ENCODE measurements around the gene YARS1. TPM values are rescaled to one million over a fixed set of nuclear protein-coding genes. Genes with fewer than 3 reads are reported as not detected.

The YARS1 gene
- total RNA-seq, 1 experiment from 2014 or later: 244 TPM

- Histone ChIP-seq H3K36me3 (ENCODE audit: control insufficient read depth in 1 of 2, insufficient read depth in 2 of 2, low read length in 2 of 2) (peaks cover 14 to 24% of the 10 kb centered on the region in 2 experiments; a peak in 2 of 4 replicates), H3K9me3 (ENCODE audit: control insufficient read depth in 1 of 2, insufficient read depth in 1 of 2, low read depth in 1 of 2, low read length in 2 of 2) (no peaks in the 10 kb centered on the region), H3K9ac (ENCODE audit: low read length) (no peak overlapping the region), H3K27ac (ENCODE audit: low read depth, low read length) (no peak overlapping the region), H3K4me1 (ENCODE audit: control insufficient read depth in 1 of 2, insufficient read depth in 2 of 2, low read length in 2 of 2) (no peaks in the 10 kb centered on the region), H3K4me3 (replicated peaks in 1 of 2; ENCODE audit: low read depth in 1 of 2, low read length in 2 of 2) (no peak overlapping the region), H3K9me2 (ENCODE audit: insufficient read depth) (no peaks in the 10 kb centered on the region), H4K20me1 (ENCODE audit: insufficient read depth) (no peaks in the 10 kb centered on the region; the same call in 1 of the 2 replicates), H3K4me2 (ENCODE audit: low read length) (no peak overlapping the region), H3K79me2 (ENCODE audit: insufficient read depth, low read length) (no peaks in the 10 kb centered on the region), H2AFZ (ENCODE audit: low read depth, low read length, poor library complexity, severe bottlenecking) (no peak overlapping the region), H3K27me3 (ENCODE audit: insufficient read depth, low read length) (no peaks in the 10 kb centered on the region)
- ChIA-PET CTCF (no interaction called here), RAD21 (ENCODE audit: low non-redundant PET in 1 of 2, low total read pairs in 2 of 2, uncharacterized antibody in 2 of 2, unreplicated experiment in 2 of 2) (no interaction called here), POLR2A (no interaction called here)
- ATAC-seq: no peak
- BruUV-seq (replicated peaks): TSS peak; percentile 14
- TF ChIP-seq REST (IDR thresholded peaks at IDR 0.05; ENCODE audit: low read depth): no peak
- no peak for TF ChIP-seq CBX3 (IDR thresholded peaks at IDR 0.05; ENCODE audit: low read depth)
- TF ChIP-seq SP1 (IDR thresholded peaks at IDR 0.05; ENCODE audit: low read depth): no peak
- TF ChIP-seq POLR2A (IDR thresholded peaks at IDR 0.05; ENCODE audit: borderline replicate concordance, extremely low read depth, insufficient read depth, insufficient read length): no peak
- no peak for TF ChIP-seq ZBTB33 (IDR thresholded peaks at IDR 0.05; ENCODE audit: extremely low read depth, insufficient replicate concordance, low read length)
- TF ChIP-seq EZH2 (IDR thresholded peaks at IDR 0.05): no peak
- TF ChIP-seq CEBPB (IDR thresholded peaks at IDR 0.05; ENCODE audit: low read depth): no peak
- TF ChIP-seq MAX (IDR thresholded peaks at IDR 0.05): no peak
- no peak for TF ChIP-seq TCF7L2 (IDR thresholded peaks at IDR 0.05; ENCODE audit: borderline replicate concordance, extremely low read depth, insufficient read depth, insufficient read length)
- TF ChIP-seq FOSL1 (IDR thresholded peaks at IDR 0.05; ENCODE audit: low read depth): no peak
- TF ChIP-seq SIN3A (IDR thresholded peaks at IDR 0.05; ENCODE audit: low read depth): no peak
- TF ChIP-seq EGR1 (IDR thresholded peaks at IDR 0.05; ENCODE audit: low read depth): no peak
- no peak for TF ChIP-seq SRF (IDR thresholded peaks at IDR 0.05; ENCODE audit: low read depth)
- no peak for TF ChIP-seq ELF1 (IDR thresholded peaks at IDR 0.05; ENCODE audit: borderline replicate concordance, low read depth)
- no peak for TF ChIP-seq CTCF (IDR thresholded peaks at IDR 0.05 in 2 of 3, conservative IDR thresholded peaks at IDR 0.05 in 1 of 3; ENCODE audit: borderline replicate concordance in 1 of 3, insufficient read depth in 1 of 3, low read depth in 2 of 3, low read length in 2 of 3)
- no peak for TF ChIP-seq RAD21 (IDR thresholded peaks at IDR 0.05; ENCODE audit: low read depth)
- no peak for TF ChIP-seq ZNF274 (IDR thresholded peaks at IDR 0.05; ENCODE audit: low read depth, low read length)
- TF ChIP-seq POLR2AphosphoS5 (IDR thresholded peaks at IDR 0.05; ENCODE audit: low read depth, low read length): no peak
- DNase-seq (ENCODE audit: low read depth, low spot score): no peak
- intact Hi-C loops (cut with micrococcal nuclease): no loop called here
These were observed 38.9 kb upstream of the YARS1 start for GRCh38 chr1:32855861-32856617.
